Measurements from ENCODE around the gene GALK2. TPM values are rescaled to one million over a fixed set of nuclear protein-coding genes. Genes with fewer than 3 reads are reported as not detected.

The GALK2 gene
- total and polyA plus RNA-seq, 2 of the 8 experiments (the other 6 are each of a cell fraction or from before 2014, with no cell fraction given), result 8.7 to 16.1 TPM

DNA sequence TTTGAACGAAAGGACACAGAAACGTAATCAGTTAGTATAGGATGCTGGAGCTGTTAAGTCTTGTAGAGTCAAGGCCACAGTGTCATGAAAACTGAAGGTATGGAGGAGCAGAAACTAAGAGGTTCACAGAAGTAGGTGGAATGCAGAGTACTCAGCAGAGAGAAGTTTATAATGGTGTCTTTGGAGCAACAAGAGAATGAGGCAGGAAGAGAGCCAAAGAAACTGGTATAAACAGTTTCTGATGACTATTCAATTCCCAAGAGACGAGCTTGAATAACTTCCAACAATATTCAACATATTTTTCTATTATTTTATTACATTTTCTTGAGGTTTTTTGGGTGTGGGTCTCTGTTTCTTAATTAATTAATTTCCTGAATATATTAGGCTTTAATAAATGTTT, 29.6 kb downstream of the GALK2 start:
- H4K5ac ChIP-seq (ENCODE audit: insufficient read length, low read depth, low read length), result no peak overlapping the region
- no peak overlapping the region for H3K4ac ChIP-seq (replicated peaks; ENCODE audit: insufficient read length, low read depth, low read length)
- POLR2A ChIA-PET (ENCODE audit: partially characterized antibody), result no interaction called here

More for the DNA sequence above, 29.6 kb downstream of the GALK2 start:
- Histone ChIP-seq H3K27ac (ENCODE audit: low read depth, low read length) (no peak overlapping the region), H3K23ac (ENCODE audit: insufficient read length) (no peak overlapping the region), H2BK15ac (ENCODE audit: low read length) (no peak overlapping the region), H3K79me1 (ENCODE audit: low read depth, low read length) (no peaks in the 10 kb centered on the region), H2BK5ac (ENCODE audit: low read depth, low read length) (no peak overlapping the region), H3K14ac (ENCODE audit: insufficient read length) (no peak overlapping the region), H3K4me1 (replicated peaks in 1 of 4; ENCODE audit: control insufficient read depth in 3 of 4, insufficient read depth in 4 of 4, low read length in 3 of 4) (no peaks in the 10 kb centered on the region), H3K4me2 (ENCODE audit: insufficient read depth in 1 of 2, low read depth in 2 of 2, low read length in 2 of 2) (no peak overlapping the region), H3K18ac (ENCODE audit: extremely low read depth, low read length) (no peak overlapping the region), H3K36me3 (ENCODE audit: control insufficient read depth in 2 of 4, insufficient read depth in 4 of 4, low read length in 3 of 4) (no peaks in the 10 kb centered on the region), H3K9me3 (ENCODE audit: insufficient read depth in 2 of 2, low read depth in 1 of 2, low read length in 1 of 2) (no peaks in the 10 kb centered on the region), H4K20me1 (replicated peaks in 1 of 2; ENCODE audit: control insufficient read depth in 1 of 2, insufficient read depth in 2 of 2, low read length in 2 of 2) (no peaks in the 10 kb centered on the region), H4K91ac (replicated peaks; ENCODE audit: insufficient read length, low read length) (no peak overlapping the region), H2BK20ac (ENCODE audit: low read length) (no peak overlapping the region), H3K4me3 (ENCODE audit: extremely low read depth in 1 of 4, insufficient read depth in 2 of 4, low read depth in 3 of 4, low read length in 4 of 4) (no peak overlapping the region), H2AFZ (ENCODE audit: low read length) (no peak overlapping the region), H3K23me2 (ENCODE audit: low read depth, low read length) (no peaks in the 10 kb centered on the region), H3K27me3 (replicated peaks in 1 of 4; ENCODE audit: control insufficient read depth in 3 of 4, extremely low read depth in 1 of 4, insufficient read depth in 3 of 4, low read length in 3 of 4) (no peaks in the 10 kb centered on the region), H3K56ac (replicated peaks; ENCODE audit: insufficient read length, low read depth, low read length) (no peak overlapping the region), H3K9ac (replicated peaks in 1 of 4; ENCODE audit: extremely low read depth in 1 of 4, low read depth in 3 of 4, low read length in 3 of 4) (no peak overlapping the region), H2BK12ac (ENCODE audit: low read depth, low read length) (no peak overlapping the region), H2AK5ac (ENCODE audit: low read depth, low read length) (no peak overlapping the region), H3K79me2 (ENCODE audit: control insufficient read depth in 1 of 2, insufficient read depth in 2 of 2, low read length in 2 of 2) (no peaks in the 10 kb centered on the region), H4K8ac (ENCODE audit: extremely low read depth, insufficient read depth, low read length) (no peak overlapping the region), H2BK120ac (replicated peaks; ENCODE audit: low read depth, low read length) (no peak overlapping the region)
- no peak for DNase-seq (ENCODE audit: low read depth in 1 of 2, low spot score in 2 of 2)
- 90% methylated on average over 3 of the region's 3 CpGs; no CpG with 5 or more reads in 1 of the 2 experiments for WGBS, 2 experiments (ENCODE audit: extremely low coverage in 1 of 2, insufficient coverage in 1 of 2, insufficient read length in 1 of 2, insufficient replicate concordance in 2 of 2, low coverage in 1 of 2, low lambda C conversion rate in 2 of 2, missing lambda C conversion rate in 1 of 2)
- CTCF ChIA-PET (ENCODE audit: partially characterized antibody), result interaction anchor here (0.7 kb wide), 1 partner anchor 1846 kb away, joined by 3 read pairs; no protein-coding TSS in a partner anchor
- TF ChIP-seq SIX5 (IDR thresholded peaks at IDR 0.05; ENCODE audit: low read depth, low read length), result no peak
- no peak for FAIRE-seq

Data from H1 (cell line).